Erythroblast (primary cell): ENCODE results near the gene GJC1.

ENCODE experiments used
- GATA1 ChIP-seq: IDR thresholded peaks from 2 replicates; pipeline ENCODE4 v1.6.1; 2011; ENCODE audit warnings: low read depth, mild to moderate bottlenecking, control low read depth, low read length, moderate library complexity
- POLR2A ChIP-seq: IDR thresholded peaks from 2 replicates; pipeline ENCODE4 v1.6.1; 2011; ENCODE audit warnings: mild to moderate bottlenecking, low read length

- TF ChIP-seq POLR2A (no peak), GATA1 (no peak)
These were observed 51.4 kb downstream of the GJC1 start for GRCh38 chr17:44778656-44779210.
